Measurements from ENCODE around the gene TMED8. TPM values are rescaled to one million over a fixed set of nuclear protein-coding genes. Genes with fewer than 3 reads are reported as not detected.

TMED8 gene
- total RNA-seq, 1 donor: 13.0 TPM

GRCh38 chr14:77313371-77313770 is 63.5 kb downstream of the TMED8 start:
- Histone ChIP-seq H3K9me3 (ENCODE audit: low read depth, low read length) (no peaks in the 10 kb centered on the region), H4K20me1 (ENCODE audit: insufficient read depth, low read length) (peaks cover 13% of the 10 kb centered on the region), H3K4me1 (ENCODE audit: insufficient read depth, low read length) (peaks cover 12% of the 10 kb centered on the region), H3K79me2 (ENCODE audit: insufficient read depth, low read length) (peaks cover 48% of the 10 kb centered on the region), H3K27ac (ENCODE audit: low read depth, low read length) (no peak overlapping the region), H3K27me3 (ENCODE audit: insufficient read depth, low read length) (no peaks in the 10 kb centered on the region), H3K4me3 (ENCODE audit: insufficient read depth, low read length) (no peak overlapping the region), H2AFZ (ENCODE audit: low read length) (no peak overlapping the region), H3K4me2 (ENCODE audit: insufficient read depth, low read length) (no peak overlapping the region), H3K36me3 (ENCODE audit: insufficient read depth, low read length) (no peaks in the 10 kb centered on the region)
- no peak for TF ChIP-seq CTCF (IDR thresholded peaks at IDR 0.05; ENCODE audit: extremely low read depth, low read depth, low read length)
- DNase-seq (ENCODE audit: insufficient read length, low spot score, missing footprints): no peak

- H4K20me1 ChIP-seq (ENCODE audit: insufficient read depth, low read length): peaks cover 6% of the 10 kb centered on the region
- H3K79me2 ChIP-seq (ENCODE audit: insufficient read depth, low read length): peaks cover 27% of the 10 kb centered on the region
- H3K9me3 ChIP-seq (ENCODE audit: low read depth, low read length): no peaks in the 10 kb centered on the region
- no peak for DNase-seq (ENCODE audit: insufficient read length, low spot score, missing footprints)
- TF ChIP-seq CTCF (IDR thresholded peaks at IDR 0.05; ENCODE audit: extremely low read depth, low read depth, low read length): no peak
- no peak overlapping the region for H3K4me2 ChIP-seq (ENCODE audit: insufficient read depth, low read length)
- no peak overlapping the region for H3K4me3 ChIP-seq (ENCODE audit: insufficient read depth, low read length)
- H3K4me1 ChIP-seq (ENCODE audit: insufficient read depth, low read length): peaks cover 22% of the 10 kb centered on the region
- H2AFZ ChIP-seq (ENCODE audit: low read length): no peak overlapping the region
- H3K27me3 ChIP-seq (ENCODE audit: insufficient read depth, low read length): no peaks in the 10 kb centered on the region
- no peak overlapping the region for H3K27ac ChIP-seq (ENCODE audit: low read depth, low read length)
- H3K36me3 ChIP-seq (ENCODE audit: insufficient read depth, low read length): no peaks in the 10 kb centered on the region
Observed at GRCh38 chr14:77311217-77311616, 65.7 kb downstream of the TMED8 start.

GRCh38 chr14:77310026-77310425 is 66.9 kb downstream of the TMED8 start:
- H3K27ac ChIP-seq (ENCODE audit: low read depth, low read length): no peak overlapping the region

GRCh38 chr14:77309131-77309530 is 67.8 kb downstream of the TMED8 start:
- H3K4me3 ChIP-seq (ENCODE audit: insufficient read depth, low read length): no peak overlapping the region
- no peaks in the 10 kb centered on the region for H3K9me3 ChIP-seq (ENCODE audit: low read depth, low read length)
- H3K27me3 ChIP-seq (ENCODE audit: insufficient read depth, low read length): no peaks in the 10 kb centered on the region
- H4K20me1 ChIP-seq (ENCODE audit: insufficient read depth, low read length): no peaks in the 10 kb centered on the region
- peaks cover 19% of the 10 kb centered on the region for H3K4me1 ChIP-seq (ENCODE audit: insufficient read depth, low read length)
- DNase-seq (ENCODE audit: insufficient read length, low spot score, missing footprints): no peak
- peaks cover 16% of the 10 kb centered on the region for H3K79me2 ChIP-seq (ENCODE audit: insufficient read depth, low read length)
- H3K27ac ChIP-seq (ENCODE audit: low read depth, low read length): no peak overlapping the region
- H3K4me2 ChIP-seq (ENCODE audit: insufficient read depth, low read length): no peak overlapping the region
- no peak for TF ChIP-seq CTCF (IDR thresholded peaks at IDR 0.05; ENCODE audit: extremely low read depth, low read depth, low read length)
- H2AFZ ChIP-seq (ENCODE audit: low read length): no peak overlapping the region
- peaks cover 4% of the 10 kb centered on the region for H3K36me3 ChIP-seq (ENCODE audit: insufficient read depth, low read length)

More at GRCh38 chr14:77310026-77310425, 66.9 kb downstream of the TMED8 start:
- no peaks in the 10 kb centered on the region for H3K27me3 ChIP-seq (ENCODE audit: insufficient read depth, low read length)
- H3K4me3 ChIP-seq (ENCODE audit: insufficient read depth, low read length): no peak overlapping the region
- peaks cover 19% of the 10 kb centered on the region for H3K79me2 ChIP-seq (ENCODE audit: insufficient read depth, low read length)
- H2AFZ ChIP-seq (ENCODE audit: low read length): no peak overlapping the region
- H3K36me3 ChIP-seq (ENCODE audit: insufficient read depth, low read length): no peaks in the 10 kb centered on the region
- H3K4me2 ChIP-seq (ENCODE audit: insufficient read depth, low read length): no peak overlapping the region
- TF ChIP-seq CTCF (IDR thresholded peaks at IDR 0.05; ENCODE audit: extremely low read depth, low read depth, low read length): no peak
- H4K20me1 ChIP-seq (ENCODE audit: insufficient read depth, low read length): peaks cover 2% of the 10 kb centered on the region
- H3K9me3 ChIP-seq (ENCODE audit: low read depth, low read length): no peaks in the 10 kb centered on the region
- no peak for DNase-seq (ENCODE audit: insufficient read length, low spot score, missing footprints)
- peaks cover 22% of the 10 kb centered on the region for H3K4me1 ChIP-seq (ENCODE audit: insufficient read depth, low read length)
